ENCODE results near the gene TRAPPC11. TPM values are rescaled to one million over a fixed set of nuclear protein-coding genes. Genes with fewer than 3 reads are reported as not detected.

Gene TRAPPC11
- polyA plus RNA-seq, result 10 to 100 TPM; 12.3 to 28.8 (median 19.1) TPM
- long read RNA-seq, donor 1, full-length matches to known transcripts, result 5 of 17 reads
- long read RNA-seq, donor 1, partial matches to known transcripts, result 12 of 17 reads
- long read RNA-seq, donor 1, other reads (novel, unspliced or antisense), result 0 of 17 reads
- long read RNA-seq, donor 2, result 0 reads
- long read RNA-seq, donor 3, partial matches to known transcripts, result 5 of 5 reads
- long read RNA-seq, donor 3, other reads (novel, unspliced or antisense), result 0 of 5 reads
- long read RNA-seq, donor 4, result 0 reads
- long read RNA-seq, donor 5, result 0 reads
- long read RNA-seq, donor 6, partial matches to known transcripts, result 6 of 7 reads
- long read RNA-seq, donor 6, other reads (novel, unspliced or antisense), result 0 of 7 reads
- long read RNA-seq, donor 7, full-length matches to known transcripts, result 2 of 2 reads
- long read RNA-seq, donor 7, partial matches to known transcripts, result 0 of 2 reads
- long read RNA-seq, donor 7, other reads (novel, unspliced or antisense), result 0 of 2 reads
- long read RNA-seq, donor 8, result 0 reads
- long read RNA-seq, donor 9, result 0 reads
- long read RNA-seq, donor 10, full-length matches to known transcripts, result 5 of 13 reads
- long read RNA-seq, donor 10, partial matches to known transcripts, result 8 of 13 reads
- long read RNA-seq, donor 10, other reads (novel, unspliced or antisense), result 0 of 13 reads

DNA sequence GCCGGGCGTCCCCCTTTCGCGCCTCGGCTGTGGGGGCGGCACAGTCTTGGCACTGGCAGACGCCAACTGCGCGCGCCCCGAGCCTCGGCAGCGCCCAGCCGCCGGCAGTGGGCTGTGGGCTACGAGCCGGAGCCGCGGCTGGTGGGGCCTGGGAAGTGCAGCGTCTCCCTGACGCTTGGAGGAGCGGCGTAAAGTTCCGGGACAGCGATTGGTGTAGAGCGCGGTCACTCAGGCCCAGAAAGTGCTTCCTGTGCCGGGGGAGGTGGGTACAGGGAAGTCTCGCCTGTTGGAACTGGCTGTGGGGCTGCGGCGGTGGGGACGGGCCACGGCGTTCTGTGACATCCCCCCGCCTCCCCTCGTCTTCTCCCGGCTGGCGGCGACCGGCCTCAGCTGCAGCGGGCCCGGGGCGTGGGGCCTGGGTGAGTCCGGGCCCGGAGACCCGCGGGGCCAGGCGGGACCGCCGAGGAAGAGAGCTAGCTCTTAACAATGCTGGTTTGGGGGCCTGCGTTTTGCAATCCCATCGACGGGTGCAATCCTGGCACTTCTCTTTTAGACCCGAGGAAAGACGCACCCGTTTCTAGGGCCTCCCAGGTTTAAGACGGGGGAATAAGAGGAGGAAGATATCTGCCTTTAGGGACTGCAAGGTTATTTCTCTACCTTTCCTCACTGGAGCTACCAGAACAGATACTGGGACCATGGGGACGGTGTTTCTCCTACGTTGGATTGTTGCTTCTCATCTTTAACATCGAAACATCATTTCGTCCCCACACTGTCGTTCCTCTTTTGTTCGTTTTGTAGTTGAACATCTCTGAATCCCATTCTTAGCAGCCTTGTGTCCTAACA, at the start of gene TRAPPC11, which contains the start of gene RWDD4:
Gene TRAPPC11, plus strand, starts transcription at position 265 of the 843 bp plus-strand sequence. CDS start 4,575 bp downstream, outside the sequence.
Gene RWDD4, minus strand, starts transcription at position 157 of the 843 bp plus-strand sequence. CDS start 233 bp downstream, outside the sequence.
- H3K4me1 ChIP-seq (ENCODE audit: control insufficient read depth in 3 of 3, insufficient read depth in 2 of 3, low read depth in 1 of 3, low read length in 2 of 3), result peaks cover 0 to 6% (median 2%) of the 10 kb centered on the region in 3 donors
- 0% methylated on average over 48 to 57 of the region's 63 CpGs for WGBS, 3 donors
- H3K4me3 ChIP-seq (ENCODE audit: low read depth in 1 of 3, low read length in 3 of 3), result peak within 1 kb of the TSS; percentile 70 to 84 (median 83)
- peak within 1 kb of the TSS; percentile 77 to 95 (median 90) for H3K27ac ChIP-seq (ENCODE audit: low read depth in 1 of 3, low read length in 2 of 3)
- H3K36me3 ChIP-seq (ENCODE audit: control insufficient read depth in 3 of 3, insufficient read depth in 2 of 3, low read depth in 1 of 3, low read length in 3 of 3), result peaks cover 2 to 6% (median 2%) of the 10 kb centered on the region in 3 donors
- peak; percentile 98 to 99 for DNase-seq
- no peaks in the 10 kb centered on the region for H3K9me3 ChIP-seq (ENCODE audit: control insufficient read depth in 2 of 2, insufficient read depth in 1 of 2, low read depth in 1 of 2, low read length in 1 of 2)
- FAIRE-seq, result no peak
- H3K27me3 ChIP-seq (ENCODE audit: control insufficient read depth in 3 of 3, insufficient read depth in 3 of 3, low read length in 3 of 3), result no peaks in the 10 kb centered on the region

DNA sequence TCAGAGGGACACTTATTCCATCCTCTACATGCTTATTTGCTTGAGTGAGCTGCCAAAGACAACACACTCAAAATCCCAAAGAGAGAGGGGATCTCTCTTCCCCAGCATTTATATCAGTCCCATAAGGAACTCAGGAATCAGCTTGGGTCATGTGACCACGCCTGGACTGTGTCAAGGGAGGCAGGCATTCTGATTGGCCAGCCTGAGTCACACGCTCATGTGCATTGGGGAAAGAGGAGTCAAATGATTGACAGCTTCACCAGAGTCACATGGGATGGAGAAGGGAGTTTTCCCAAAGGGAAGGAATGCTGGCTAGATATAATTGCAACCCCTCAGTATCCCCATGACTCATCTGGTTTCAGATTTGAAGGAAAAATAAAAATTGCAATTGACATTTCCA, 49.1 kb upstream of the TRAPPC11 start:
- DNase-seq (peak in 1 of 2 donors; percentile 25), FAIRE-seq (no peak)
- H3K4me1 ChIP-seq (ENCODE audit: control insufficient read depth in 3 of 3, insufficient read depth in 2 of 3, low read depth in 1 of 3, low read length in 2 of 3), result peaks cover 0 to 6% (median 0%) of the 10 kb centered on the region in 3 donors
- no peaks in the 10 kb centered on the region for H3K27me3 ChIP-seq (ENCODE audit: control insufficient read depth in 3 of 3, insufficient read depth in 3 of 3, low read length in 3 of 3)
- no peaks in the 10 kb centered on the region for H3K9me3 ChIP-seq (ENCODE audit: control insufficient read depth in 2 of 2, insufficient read depth in 1 of 2, low read depth in 1 of 2, low read length in 1 of 2)
- H3K27ac ChIP-seq (ENCODE audit: low read depth in 1 of 3, low read length in 2 of 3), result peak overlapping the region in 1 of 3 donors; percentile 47
- WGBS, 3 donors, result 78 to 87% (median 85%) methylated on average over 2 of the region's 2 CpGs
- H3K36me3 ChIP-seq (ENCODE audit: control insufficient read depth in 3 of 3, insufficient read depth in 2 of 3, low read depth in 1 of 3, low read length in 3 of 3), result peaks cover 0 to 3% (median 0%) of the 10 kb centered on the region in 3 donors
- H3K4me3 ChIP-seq (ENCODE audit: low read depth in 1 of 3, low read length in 3 of 3), result no peak overlapping the region

DNA sequence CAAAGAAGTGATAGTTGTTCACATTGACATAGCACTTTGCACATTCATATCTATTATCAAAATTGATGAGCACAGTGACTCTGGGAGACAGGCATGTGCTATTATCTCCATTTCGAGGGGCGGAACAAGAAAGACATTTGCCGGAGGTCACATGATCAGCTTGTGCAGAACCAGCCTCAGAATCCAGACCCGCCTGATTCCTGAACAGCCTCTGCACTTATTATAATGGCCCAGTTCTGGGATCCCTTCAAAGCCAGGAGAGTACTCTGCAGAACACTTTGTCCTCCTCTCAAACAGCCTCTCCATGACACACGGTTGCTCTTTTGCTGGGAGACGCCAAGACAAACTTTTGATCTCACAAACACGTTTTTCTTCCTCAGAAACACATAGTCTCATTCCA, 48.5 kb upstream of the TRAPPC11 start:
- H3K9me3 ChIP-seq (ENCODE audit: control insufficient read depth in 2 of 2, insufficient read depth in 1 of 2, low read depth in 1 of 2, low read length in 1 of 2), result no peaks in the 10 kb centered on the region
- no peaks in the 10 kb centered on the region for H3K27me3 ChIP-seq (ENCODE audit: control insufficient read depth in 3 of 3, insufficient read depth in 3 of 3, low read length in 3 of 3)
- H3K4me1 ChIP-seq (ENCODE audit: control insufficient read depth in 3 of 3, insufficient read depth in 2 of 3, low read depth in 1 of 3, low read length in 2 of 3), result peaks cover 0 to 6% (median 0%) of the 10 kb centered on the region in 3 donors
- DNase-seq (peak in 1 of 2 donors; percentile 16), FAIRE-seq (no peak)
- peak overlapping the region in 1 of 3 donors; percentile 47 for H3K27ac ChIP-seq (ENCODE audit: low read depth in 1 of 3, low read length in 2 of 3)
- 43 to 57% (median 44%) methylated on average over 7 of the region's 7 CpGs for WGBS, 3 donors
- H3K36me3 ChIP-seq (ENCODE audit: control insufficient read depth in 3 of 3, insufficient read depth in 2 of 3, low read depth in 1 of 3, low read length in 3 of 3), result peaks cover 0 to 3% (median 0%) of the 10 kb centered on the region in 3 donors
- no peak overlapping the region for H3K4me3 ChIP-seq (ENCODE audit: low read depth in 1 of 3, low read length in 3 of 3)

DNA sequence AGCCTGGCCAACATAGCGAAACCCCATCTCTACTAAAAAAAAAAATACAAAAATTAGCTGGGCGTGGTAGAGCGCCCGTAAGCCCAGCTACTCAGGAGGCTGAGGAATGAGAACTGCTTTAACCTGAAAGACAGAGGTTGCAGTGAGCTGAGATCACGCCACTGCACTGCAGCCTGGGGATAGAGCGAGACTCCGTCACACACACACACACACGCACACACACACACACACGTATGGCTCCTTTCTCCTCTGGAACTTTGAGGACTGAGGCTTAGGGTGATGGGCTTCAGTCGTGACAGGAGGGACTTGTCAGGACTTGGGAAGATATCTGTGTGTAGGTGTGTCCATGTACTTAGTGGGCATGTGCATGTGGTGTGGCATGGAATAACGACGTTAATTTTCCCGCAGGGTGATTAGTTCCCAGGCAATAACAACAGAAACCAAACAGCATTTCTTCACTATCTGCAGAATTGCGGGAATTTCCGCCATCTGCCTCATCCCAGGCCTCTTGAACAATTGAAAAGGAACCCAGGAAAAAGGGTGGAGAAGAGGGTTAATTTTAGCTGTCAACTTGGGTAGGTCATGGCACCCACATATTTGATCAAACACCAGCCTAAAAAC, 47.8 kb upstream of the TRAPPC11 start:
- 72 to 87% (median 77%) methylated on average over 15 of the region's 15 CpGs for WGBS, 3 donors
- H3K36me3 ChIP-seq (ENCODE audit: control insufficient read depth in 3 of 3, insufficient read depth in 2 of 3, low read depth in 1 of 3, low read length in 3 of 3), result peaks cover 0 to 3% (median 0%) of the 10 kb centered on the region in 3 donors
- peaks cover 0 to 6% (median 0%) of the 10 kb centered on the region in 3 donors for H3K4me1 ChIP-seq (ENCODE audit: control insufficient read depth in 3 of 3, insufficient read depth in 2 of 3, low read depth in 1 of 3, low read length in 2 of 3)
- no peak for DNase-seq
- no peak for FAIRE-seq
- no peak overlapping the region for H3K4me3 ChIP-seq (ENCODE audit: low read depth in 1 of 3, low read length in 3 of 3)
- H3K9me3 ChIP-seq (ENCODE audit: control insufficient read depth in 2 of 2, insufficient read depth in 1 of 2, low read depth in 1 of 2, low read length in 1 of 2), result no peaks in the 10 kb centered on the region
- H3K27ac ChIP-seq (ENCODE audit: low read depth in 1 of 3, low read length in 2 of 3), result no peak overlapping the region
- no peaks in the 10 kb centered on the region for H3K27me3 ChIP-seq (ENCODE audit: control insufficient read depth in 3 of 3, insufficient read depth in 3 of 3, low read length in 3 of 3)

DNA sequence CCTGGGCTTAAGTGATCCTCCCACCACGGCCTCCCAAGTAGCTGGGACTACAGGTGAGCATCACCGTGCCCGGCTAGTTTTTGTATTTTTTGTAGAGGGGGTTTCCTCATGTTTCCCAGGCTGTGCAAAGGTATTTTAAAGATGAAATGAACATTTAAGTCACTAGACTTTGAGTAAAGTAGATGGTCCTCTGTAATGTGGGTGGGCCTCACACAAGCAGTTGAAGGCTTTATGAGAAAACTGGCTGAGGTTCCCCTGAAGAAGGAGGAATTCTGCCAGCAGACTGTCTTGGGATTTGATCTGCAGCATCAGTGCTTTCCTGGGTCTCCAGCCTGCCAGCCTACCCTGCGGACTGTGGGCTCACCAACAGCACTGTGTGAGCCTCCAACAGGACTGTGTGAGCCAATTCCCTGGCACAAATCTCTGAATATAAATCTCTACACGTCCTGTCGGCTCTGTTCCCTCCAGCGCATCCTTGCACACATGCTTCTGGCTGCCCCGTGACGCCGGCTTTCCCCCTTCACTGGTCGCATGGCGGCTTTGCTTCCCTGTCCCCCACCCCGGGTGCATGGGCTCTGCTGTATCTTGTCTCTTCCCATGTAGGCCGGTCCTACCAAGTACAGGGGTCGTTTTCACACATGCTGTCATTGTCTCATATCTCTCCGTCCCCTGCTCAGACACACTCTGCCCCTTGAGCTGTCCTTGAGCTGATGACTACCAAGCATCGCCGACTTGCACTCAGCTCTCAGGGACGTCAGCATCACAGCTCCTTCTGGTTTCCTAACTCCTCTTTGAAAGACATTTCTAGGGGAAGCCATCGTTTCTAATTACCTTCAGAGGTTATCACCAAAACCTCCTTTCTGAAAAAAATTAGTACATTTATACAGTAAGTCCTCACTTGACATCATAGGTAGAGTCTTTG, 46.5 kb upstream of the TRAPPC11 start:
- Histone ChIP-seq H3K27ac (ENCODE audit: low read depth in 1 of 3, low read length in 2 of 3) (no peak overlapping the region), H3K4me3 (ENCODE audit: low read depth in 1 of 3, low read length in 3 of 3) (no peak overlapping the region), H3K36me3 (ENCODE audit: control insufficient read depth in 3 of 3, insufficient read depth in 2 of 3, low read depth in 1 of 3, low read length in 3 of 3) (peaks cover 0 to 3% (median 0%) of the 10 kb centered on the region in 3 donors), H3K27me3 (ENCODE audit: control insufficient read depth in 3 of 3, insufficient read depth in 3 of 3, low read length in 3 of 3) (no peaks in the 10 kb centered on the region), H3K4me1 (ENCODE audit: control insufficient read depth in 3 of 3, insufficient read depth in 2 of 3, low read depth in 1 of 3, low read length in 2 of 3) (peaks cover 0 to 6% (median 0%) of the 10 kb centered on the region in 3 donors), H3K9me3 (ENCODE audit: control insufficient read depth in 2 of 2, insufficient read depth in 1 of 2, low read depth in 1 of 2, low read length in 1 of 2) (no peaks in the 10 kb centered on the region)
- WGBS, 3 donors, result 84 to 91% (median 88%) methylated on average over 20 of the region's 20 CpGs
- FAIRE-seq (no peak), DNase-seq (no peak)

DNA sequence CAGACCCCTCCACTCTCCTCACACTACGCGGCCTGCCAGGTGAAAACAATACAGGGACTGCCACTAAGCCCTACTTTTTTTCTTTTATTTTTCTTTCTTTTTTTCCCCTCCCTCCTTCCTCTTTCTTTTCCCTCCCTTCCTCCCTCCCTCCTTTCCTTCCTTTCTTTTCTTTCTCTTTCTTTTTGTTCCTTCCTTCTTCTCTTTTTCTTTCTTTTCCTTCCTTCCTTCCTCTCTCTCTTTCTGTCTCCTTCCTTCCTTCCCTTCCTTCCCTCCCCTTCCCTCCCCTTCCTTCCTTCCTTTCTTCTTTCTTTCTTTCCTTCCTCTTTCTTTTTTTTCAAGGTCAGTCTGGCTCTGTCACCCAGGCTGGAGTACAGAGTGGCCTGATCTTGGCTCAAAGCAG, 42.0 kb upstream of the TRAPPC11 start:
- FAIRE-seq (no peak), DNase-seq (no peak)
- 98 to 99% (median 98%) methylated on average over 2 of the region's 2 CpGs for WGBS, 3 donors
- Histone ChIP-seq H3K27ac (ENCODE audit: low read depth in 1 of 3, low read length in 2 of 3) (peak overlapping the region in 1 of 3 donors; percentile 53), H3K4me1 (ENCODE audit: control insufficient read depth in 3 of 3, insufficient read depth in 2 of 3, low read depth in 1 of 3, low read length in 2 of 3) (peaks cover 0 to 8% (median 0%) of the 10 kb centered on the region in 3 donors), H3K36me3 (ENCODE audit: control insufficient read depth in 3 of 3, insufficient read depth in 2 of 3, low read depth in 1 of 3, low read length in 3 of 3) (peaks cover 0 to 3% (median 0%) of the 10 kb centered on the region in 3 donors), H3K4me3 (ENCODE audit: low read depth in 1 of 3, low read length in 3 of 3) (peak overlapping the region in 1 of 3 donors; percentile 15), H3K9me3 (ENCODE audit: control insufficient read depth in 2 of 2, insufficient read depth in 1 of 2, low read depth in 1 of 2, low read length in 1 of 2) (no peaks in the 10 kb centered on the region), H3K27me3 (ENCODE audit: control insufficient read depth in 3 of 3, insufficient read depth in 3 of 3, low read length in 3 of 3) (no peaks in the 10 kb centered on the region)

DNA sequence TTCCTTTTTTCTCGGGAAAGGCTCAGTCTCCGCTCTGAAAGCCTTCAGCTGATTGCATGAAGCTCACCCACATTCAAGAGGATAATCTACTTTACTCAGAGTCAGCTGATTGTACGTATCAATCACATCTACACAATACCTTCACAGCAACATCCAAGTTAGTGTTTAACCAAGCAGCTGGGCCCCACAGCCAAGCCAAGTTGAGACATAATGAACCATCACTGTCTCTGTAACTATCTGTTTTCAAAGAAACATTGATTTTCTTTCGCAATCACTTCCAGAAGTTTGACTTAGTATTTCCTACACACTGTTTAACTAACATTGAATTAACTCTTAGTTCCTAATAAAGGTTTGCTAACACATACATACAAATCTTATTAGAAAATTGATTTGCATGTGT, 40.4 kb upstream of the TRAPPC11 start:
- DNase-seq, result peak in 1 of 2 donors; percentile 79
- Histone ChIP-seq H3K27ac (ENCODE audit: low read depth in 1 of 3, low read length in 2 of 3) (peak overlapping the region in 1 of 3 donors; percentile 53), H3K9me3 (ENCODE audit: control insufficient read depth in 2 of 2, insufficient read depth in 1 of 2, low read depth in 1 of 2, low read length in 1 of 2) (no peaks in the 10 kb centered on the region), H3K27me3 (ENCODE audit: control insufficient read depth in 3 of 3, insufficient read depth in 3 of 3, low read length in 3 of 3) (no peaks in the 10 kb centered on the region), H3K4me1 (ENCODE audit: control insufficient read depth in 3 of 3, insufficient read depth in 2 of 3, low read depth in 1 of 3, low read length in 2 of 3) (peaks cover 0 to 8% (median 0%) of the 10 kb centered on the region in 3 donors), H3K4me3 (ENCODE audit: low read depth in 1 of 3, low read length in 3 of 3) (peak overlapping the region in 1 of 3 donors; percentile 38), H3K36me3 (ENCODE audit: control insufficient read depth in 3 of 3, insufficient read depth in 2 of 3, low read depth in 1 of 3, low read length in 3 of 3) (no peaks in the 10 kb centered on the region)
- no peak for FAIRE-seq
- WGBS, 3 donors, result 38 to 58% (median 42%) methylated on average over 4 of the region's 4 CpGs
